ENCODE measurements around the gene PARD3B.
"Not testable (repeated sequence)": the region's sequence is repeated elsewhere in the genome, so short reads cannot be mapped to it uniquely, and the experiment has no call there.

PARD3B gene

GRCh38 chr2:204545861-204546735, 823 bp downstream of the PARD3B start:
- DNase-seq, result peak; percentile 24

- DNase-seq, result no peak
These were observed 5.7 kb downstream of the PARD3B start for GRCh38 chr2:204550751-204551511.

GRCh38 chr2:204551512-204551863, 6.2 kb downstream of the PARD3B start:
- DNase-seq, result no peak

GRCh38 chr2:204557604-204558003, 12.3 kb downstream of the PARD3B start:
- DNase-seq, result no peak

- not testable (repeated sequence) for DNase-seq
These were observed 14.1 kb downstream of the PARD3B start for GRCh38 chr2:204559358-204559757.

GRCh38 chr2:204560902-204561301, 15.6 kb downstream of the PARD3B start:
- DNase-seq, result no peak

- DNase-seq, result no peak
These were observed 16.5 kb downstream of the PARD3B start for GRCh38 chr2:204561771-204562170.

GRCh38 chr2:204566439-204566838, 21.2 kb downstream of the PARD3B start:
- no peak for DNase-seq

GRCh38 chr2:204570421-204570820, 25.1 kb downstream of the PARD3B start:
- DNase-seq, result no peak

- DNase-seq, result no peak
These were observed 25.8 kb downstream of the PARD3B start for GRCh38 chr2:204571041-204571440.

- DNase-seq, result no peak
These were observed 26.6 kb downstream of the PARD3B start for GRCh38 chr2:204571911-204572310.

- DNase-seq, result no peak
These were observed 27.9 kb downstream of the PARD3B start for GRCh38 chr2:204573221-204573620.

- DNase-seq, result no peak
These were observed 29.2 kb downstream of the PARD3B start for GRCh38 chr2:204574486-204574885.

GRCh38 chr2:204575463-204575862, 30.2 kb downstream of the PARD3B start:
- DNase-seq, result no peak

GRCh38 chr2:204576362-204576979, 31.2 kb downstream of the PARD3B start:
- DNase-seq, result no peak

GRCh38 chr2:204578928-204579598, 33.8 kb downstream of the PARD3B start:
- no peak for DNase-seq

- DNase-seq, result no peak
These were observed 36.7 kb downstream of the PARD3B start for GRCh38 chr2:204581946-204582345.

GRCh38 chr2:204583773-204584172, 38.5 kb downstream of the PARD3B start:
- no peak for DNase-seq

GRCh38 chr2:204585930-204586329, 40.7 kb downstream of the PARD3B start:
- DNase-seq, result no peak

GRCh38 chr2:204586444-204587180, 41.3 kb downstream of the PARD3B start:
- DNase-seq, result no peak

- DNase-seq, result no peak
These were observed 44.8 kb downstream of the PARD3B start for GRCh38 chr2:204590063-204590462.

GRCh38 chr2:204591225-204591624, 46.0 kb downstream of the PARD3B start:
- DNase-seq, result no peak
